GM18870 (cell line): Measurements from ENCODE around the gene TXNDC16.
"Not testable (repeated sequence)": the region's sequence is repeated elsewhere in the genome, so short reads cannot be mapped to it uniquely, and the experiment has no call there.

Source experiments
- ATAC-seq: cut with Tn5 transposase; IDR thresholded peaks from one replicate; pipeline ENCODE4 v1.9.1; 2021; ENCODE audit warnings: moderate library complexity; ENCODE audit not compliant: unreplicated experiment

Gene TXNDC16

DNA sequence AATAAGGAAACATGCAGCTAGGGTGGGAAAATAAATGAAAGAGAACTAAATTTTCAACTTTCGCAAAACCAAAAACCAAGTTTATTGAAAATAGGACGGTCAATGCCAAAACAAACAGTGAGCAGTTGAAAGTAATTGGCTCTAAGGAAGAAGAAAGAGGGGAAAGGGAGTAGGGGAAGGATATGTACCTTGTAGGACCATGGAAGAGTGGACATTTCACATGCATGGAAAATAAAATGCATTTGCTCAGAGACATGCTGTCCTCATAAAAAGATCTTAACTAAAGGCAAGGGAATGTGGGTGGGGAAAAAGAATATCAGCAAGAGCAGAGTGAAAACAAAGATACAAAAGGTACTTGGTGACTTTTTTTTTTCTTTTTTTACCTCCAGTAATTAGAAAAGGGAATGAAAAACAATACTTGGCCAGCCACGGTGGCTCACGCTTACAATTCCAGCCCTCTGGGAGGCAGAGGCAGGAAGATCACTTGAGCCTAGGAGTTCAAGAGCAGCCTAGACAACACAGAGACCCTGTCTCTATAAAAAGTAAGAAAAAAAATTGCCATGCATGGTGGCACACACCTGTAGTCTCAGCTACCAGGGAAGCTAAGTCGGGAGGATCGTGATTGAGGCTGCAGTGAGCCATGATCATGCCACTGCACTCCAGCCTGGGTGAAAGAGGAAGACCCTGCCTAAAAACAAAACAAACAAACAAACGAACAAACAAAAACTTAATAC lies 6.6 kb downstream of the TXNDC16 start:
- no peak for ATAC-seq

DNA sequence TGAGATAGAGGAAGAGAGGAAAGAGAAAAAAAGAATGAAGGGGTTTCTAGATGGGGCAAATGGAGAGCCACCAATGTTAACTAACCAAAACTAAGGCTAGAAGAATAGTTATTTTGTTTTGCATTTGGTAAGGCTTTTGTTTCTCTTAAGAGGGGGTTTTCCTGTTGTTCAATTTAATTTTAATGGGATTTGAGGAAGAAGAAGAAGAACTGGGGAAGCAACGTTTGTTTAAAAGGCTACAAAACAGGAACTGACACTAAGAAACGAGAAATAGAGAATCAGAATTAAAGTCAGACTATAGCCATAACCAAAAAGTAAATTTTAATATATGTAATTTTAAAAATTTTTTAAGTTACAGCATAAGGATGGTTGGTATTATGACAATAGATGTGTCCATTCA lies 13.7 kb downstream of the TXNDC16 start:
- ATAC-seq: no peak

DNA sequence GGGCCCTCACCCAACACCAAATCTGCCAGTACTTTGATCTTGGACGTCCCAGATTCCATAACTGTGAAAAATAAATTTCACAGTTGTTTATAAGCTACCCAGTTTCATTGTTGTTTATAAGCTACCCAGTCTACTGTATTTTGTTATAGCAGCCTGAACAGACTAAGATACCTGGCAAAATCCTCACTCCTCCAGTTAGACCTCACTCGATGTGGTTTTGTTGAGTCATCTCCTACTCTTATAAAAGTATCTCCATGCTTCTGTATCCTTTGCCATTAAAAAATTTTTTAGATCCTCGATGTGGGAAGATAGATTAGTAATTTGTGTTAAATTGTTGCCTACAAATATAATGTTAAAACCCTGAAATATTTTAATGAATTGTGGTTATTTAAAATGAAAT lies 16.0 kb downstream of the TXNDC16 start:
- ATAC-seq: no peak

DNA sequence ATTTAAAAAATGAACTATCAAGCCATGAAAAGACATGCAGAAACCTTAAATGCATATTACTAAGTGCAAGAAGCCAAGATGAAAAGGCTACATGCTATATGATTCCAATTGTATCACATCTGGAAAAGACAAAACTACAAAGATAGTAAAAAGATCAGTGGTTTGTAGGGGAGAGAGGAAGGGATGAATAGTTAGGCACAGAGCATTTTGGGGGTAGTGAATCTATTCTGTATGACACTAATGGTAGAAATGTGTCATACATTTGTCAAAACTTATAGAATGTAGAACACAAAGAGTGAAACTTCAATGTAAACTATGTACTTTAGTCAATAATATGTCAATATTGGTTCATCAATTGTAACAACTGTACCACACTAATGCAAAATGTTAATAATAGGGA lies 20.8 kb downstream of the TXNDC16 start:
- ATAC-seq: no peak

DNA sequence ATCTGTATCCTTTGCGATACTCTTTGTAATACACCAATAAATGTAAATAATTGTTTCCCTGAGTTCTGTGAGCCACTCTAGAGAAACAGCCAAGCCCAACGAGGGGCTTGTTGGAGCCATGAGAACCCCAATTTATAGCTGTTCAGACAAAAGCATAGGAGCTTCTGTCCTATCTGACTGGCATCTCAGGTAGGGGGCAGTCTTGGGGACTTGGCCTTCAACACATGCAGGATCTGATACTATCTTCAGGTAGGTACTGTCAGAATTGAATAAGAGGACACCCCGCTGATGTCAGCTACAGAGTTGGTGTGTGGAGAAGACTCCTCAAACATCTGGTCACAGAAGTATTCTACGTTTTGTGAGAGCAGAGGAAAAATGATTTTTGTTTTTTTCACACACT lies 25.3 kb downstream of the TXNDC16 start:
- ATAC-seq: no peak

DNA sequence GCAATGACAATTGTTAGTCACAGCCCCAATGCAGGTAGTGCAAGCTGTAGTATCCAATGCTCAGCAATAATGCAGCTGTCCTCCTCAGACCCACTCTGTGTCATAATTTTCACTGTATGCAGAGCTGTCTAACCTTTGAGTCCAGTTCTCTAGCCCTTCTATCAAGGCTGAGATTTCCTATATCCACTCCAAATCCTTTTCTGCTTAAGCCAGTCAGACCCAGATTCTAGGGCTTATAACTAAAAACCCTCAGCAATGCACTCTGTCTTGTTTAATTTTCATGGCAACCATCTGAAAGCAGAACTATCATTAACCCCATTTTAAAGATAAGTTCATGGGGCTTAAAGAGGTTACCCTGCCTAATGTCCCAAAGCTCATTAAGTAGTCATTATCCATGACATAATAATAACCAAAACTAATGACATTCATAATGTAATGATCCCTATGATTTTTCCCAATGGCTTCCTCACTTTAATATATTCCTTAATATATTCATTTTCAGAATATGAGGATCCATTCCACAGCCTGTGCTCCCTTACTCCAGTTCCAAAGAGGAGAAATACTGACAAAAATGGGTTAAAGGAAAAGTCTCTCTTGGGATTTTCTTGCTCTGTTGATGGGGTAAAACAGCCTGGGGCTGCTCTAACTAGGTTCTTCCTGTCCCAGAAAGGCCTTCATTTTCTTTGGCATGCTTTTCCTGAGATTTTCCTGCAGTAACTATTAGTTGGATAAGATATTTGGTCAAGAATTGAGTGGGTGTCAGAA lies 29.5 kb downstream of the TXNDC16 start:
- ATAC-seq: no peak

DNA sequence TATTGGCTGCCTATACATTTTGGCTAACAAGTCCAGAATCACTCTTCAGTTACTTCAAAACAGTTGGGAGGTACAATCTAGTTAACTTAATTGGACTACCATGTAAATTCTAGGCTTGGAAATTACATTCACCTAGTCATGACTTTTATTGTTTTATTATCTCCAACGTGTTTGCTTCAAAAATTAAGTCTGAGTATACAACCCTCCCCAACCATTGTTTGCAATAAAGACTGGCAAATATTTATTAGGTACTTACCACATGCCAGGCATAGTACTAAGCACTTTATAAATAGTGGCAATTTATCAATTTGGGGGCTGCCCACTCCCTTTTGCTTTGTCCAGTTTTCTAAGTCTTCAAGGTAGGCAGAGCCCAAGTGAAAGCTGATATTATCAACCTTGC lies 30.3 kb downstream of the TXNDC16 start:
- no peak for ATAC-seq

DNA sequence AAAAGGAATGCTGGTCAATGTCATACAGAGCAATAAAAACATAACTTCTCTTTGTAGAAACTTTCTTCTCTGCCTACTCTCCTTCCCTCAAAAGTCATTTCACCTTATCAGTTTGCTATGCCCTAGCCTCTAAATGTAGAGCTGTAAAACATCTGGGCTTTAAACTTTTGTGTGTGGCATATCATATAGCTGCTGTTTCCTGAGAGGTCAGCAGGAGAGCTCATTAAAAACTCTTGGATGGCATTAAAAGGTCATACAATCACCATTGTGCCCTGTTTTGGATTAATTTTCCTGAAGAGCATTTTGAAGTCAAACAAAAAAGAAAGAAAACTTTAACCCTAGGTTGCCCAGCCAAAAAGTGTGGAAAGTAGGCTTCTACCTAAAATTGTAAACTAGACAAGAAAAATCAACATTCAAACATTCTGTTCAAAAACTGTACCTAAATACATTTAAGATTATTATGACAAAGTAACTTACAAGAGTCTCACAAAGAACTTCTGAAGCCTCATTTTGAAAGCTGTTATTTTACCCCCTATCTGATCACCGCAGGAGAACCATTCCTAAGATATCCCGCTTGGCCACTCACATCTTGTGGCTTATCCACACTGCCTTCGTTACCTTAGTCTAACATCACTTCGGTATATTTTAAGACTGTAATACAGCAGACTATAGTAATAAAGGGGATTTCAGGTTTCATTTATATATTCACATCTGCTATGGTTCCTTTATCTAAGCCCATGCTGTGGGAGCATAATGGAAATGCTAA lies 38.1 kb downstream of the TXNDC16 start:
- ATAC-seq: no peak

DNA sequence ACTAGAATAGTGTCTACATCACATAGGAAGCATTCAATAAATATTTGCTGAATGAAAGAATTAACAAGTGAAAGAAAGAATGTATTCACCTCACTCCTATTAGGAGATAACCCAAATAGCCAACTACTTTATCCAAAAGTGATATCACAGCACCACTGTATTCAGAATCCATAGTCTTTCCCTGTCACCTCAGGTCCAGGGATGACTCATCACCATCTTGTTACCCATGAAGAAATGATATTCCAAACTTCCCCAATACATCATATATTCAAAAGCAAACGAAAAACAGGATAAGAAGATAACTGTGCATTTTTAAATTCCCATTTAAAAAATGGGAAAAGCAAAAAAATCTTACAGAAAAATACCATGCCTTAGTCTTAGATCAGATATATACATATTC lies 39.1 kb downstream of the TXNDC16 start:
- ATAC-seq: no peak

DNA sequence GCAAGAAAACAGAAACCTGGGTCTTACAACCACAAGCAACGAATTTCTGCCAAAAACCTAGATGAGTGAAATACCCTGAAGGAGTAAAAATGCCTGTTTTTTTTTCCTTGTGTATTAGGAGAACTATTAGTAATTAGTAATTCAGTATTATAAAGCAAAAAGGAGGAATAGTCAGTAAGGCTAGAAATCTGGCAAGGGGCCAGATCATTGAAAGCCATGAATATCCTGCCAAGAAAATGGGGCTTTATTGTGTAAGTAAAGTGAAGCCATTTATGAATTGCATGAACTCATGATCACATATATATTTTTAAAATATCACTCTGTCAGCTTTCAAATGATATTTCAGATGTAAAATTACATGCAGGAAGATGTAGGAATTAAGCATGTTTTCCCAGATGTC lies 57.9 kb downstream of the TXNDC16 start:
- no peak for ATAC-seq

DNA sequence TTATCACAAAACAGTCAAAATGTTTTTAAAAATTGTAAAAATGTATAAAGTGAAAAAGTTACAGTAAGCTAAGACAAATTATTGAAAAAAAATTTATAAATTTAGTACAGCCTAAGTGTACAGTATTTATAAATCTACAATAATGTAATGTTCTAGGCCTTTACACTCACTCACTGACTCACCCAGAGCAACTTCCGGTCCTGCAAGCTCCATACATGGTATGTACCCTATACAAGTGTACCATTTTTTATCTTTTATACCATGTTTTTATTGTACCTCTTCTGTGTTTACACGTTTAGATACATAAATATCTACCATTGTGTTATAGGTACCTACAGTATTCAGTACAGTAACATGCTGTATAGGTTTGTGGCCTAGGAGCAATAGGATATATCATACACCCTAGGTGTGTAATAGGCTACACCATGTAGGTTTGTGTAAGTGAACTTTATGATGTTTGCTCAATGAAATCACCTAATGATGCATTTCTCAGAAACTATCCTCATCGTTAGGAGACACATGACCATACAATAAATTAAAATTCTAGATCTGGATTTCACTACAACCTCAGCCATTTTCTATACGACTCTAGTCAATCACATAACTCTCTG lies 66.8 kb downstream of the TXNDC16 start:
- no peak for ATAC-seq

DNA sequence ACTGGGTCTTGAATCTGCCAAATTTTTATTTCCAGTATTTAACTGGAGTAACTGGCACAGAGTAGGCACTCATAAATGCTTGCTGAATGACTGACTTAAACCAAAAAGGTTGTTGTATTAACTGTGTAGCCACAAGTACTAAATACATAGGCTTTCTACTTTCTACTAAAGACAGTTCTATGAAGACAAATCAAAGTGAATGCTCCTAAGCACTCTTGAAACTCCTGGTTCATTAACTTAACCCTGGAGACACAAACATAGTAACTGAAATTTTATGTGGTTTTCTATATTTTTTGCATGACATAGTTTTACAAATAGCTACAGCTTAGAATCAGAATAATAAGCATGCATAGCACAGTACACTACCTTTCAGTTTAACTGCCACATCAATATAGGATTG lies 70.4 kb downstream of the TXNDC16 start:
- ATAC-seq: no peak

DNA sequence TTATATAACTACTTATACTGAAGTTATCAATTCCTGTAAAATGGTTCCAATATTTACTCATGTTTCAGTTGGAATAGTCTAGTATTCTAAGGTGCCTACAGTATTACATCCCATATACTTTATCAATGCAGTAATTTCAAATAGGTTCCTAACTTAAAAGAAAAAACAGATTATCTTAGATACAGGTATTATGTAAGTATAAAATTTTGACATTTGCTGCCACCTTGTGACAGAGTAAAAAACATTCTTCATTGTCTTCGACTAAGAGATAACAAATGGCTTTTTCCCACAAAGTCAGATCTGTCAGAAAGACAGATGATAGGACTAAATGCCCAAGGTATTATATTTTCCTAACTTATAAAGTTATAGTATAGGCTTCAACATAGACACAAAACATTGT lies 78.7 kb downstream of the TXNDC16 start:
- no peak for ATAC-seq

DNA sequence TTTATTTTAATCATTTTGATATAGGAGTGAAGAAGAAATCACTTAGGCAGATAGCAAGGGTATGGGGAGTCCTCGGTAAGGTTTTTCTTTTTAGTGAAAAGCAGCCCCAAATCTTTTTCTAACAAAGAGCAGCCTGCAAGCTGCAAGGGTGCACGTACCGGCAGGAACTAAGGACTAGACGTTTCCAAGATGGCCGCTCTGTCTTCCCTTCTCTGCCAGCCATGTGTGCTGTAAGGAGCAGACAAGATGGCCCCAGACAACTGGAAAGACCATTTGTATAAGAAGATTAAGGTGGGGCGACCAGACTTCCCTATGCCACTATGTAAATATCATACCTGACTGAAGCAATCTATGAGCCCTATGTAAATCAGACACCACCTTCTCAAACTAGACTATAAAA lies 79.6 kb downstream of the TXNDC16 start:
- ATAC-seq: no peak

DNA sequence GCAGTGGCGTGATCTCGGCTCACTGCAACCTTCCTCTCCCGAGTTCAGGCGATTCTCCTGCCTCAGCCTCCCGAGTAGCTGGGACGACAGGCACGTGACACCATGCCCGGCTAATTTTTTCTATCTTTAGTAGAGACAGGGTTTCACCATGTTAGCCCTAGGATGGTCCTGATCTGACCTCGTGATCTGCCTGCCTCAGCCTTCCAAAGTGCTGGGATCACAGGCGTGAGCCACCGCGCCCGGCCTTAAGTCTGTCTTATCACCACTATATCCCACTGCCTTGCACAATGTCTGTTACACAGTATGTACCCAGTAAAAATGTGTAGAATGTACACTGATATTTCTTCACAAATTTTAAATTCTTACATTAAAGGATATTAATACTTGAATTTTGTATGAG lies 80.1 kb downstream of the TXNDC16 start:
- not testable (repeated sequence) for ATAC-seq

DNA sequence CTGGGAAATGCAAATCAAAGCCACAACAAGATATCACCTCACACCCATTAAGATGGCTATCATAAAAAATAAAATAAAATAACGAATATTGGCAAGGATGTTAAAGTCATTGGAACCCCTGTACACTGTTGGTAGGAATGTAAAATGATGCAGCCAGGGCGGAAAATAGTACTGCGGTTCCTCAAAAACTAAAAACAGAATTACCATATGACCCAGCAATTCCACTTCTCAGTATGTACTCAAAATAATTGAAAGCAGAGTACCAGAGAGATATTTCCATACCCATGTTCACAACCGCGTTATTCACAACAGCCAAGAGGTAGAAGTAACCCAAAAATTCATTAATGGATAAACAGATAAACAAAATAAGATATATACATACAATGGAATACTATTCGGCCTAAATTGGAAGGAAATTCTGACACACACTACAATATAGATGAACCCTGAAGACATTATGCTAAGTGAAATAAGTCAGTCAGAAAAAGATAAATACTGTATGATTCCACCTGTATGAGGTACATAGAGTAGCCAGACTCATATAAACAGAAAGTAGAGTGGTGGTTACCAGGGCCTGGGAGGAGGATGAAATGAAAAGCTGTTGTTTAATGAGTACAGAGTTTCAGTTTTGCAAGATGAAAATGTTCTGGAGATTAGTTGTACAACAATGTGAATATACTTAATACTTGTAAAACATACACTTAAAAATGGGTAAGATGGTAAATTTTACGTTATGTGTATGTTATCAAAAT lies 84.6 kb downstream of the TXNDC16 start:
- no peak for ATAC-seq

DNA sequence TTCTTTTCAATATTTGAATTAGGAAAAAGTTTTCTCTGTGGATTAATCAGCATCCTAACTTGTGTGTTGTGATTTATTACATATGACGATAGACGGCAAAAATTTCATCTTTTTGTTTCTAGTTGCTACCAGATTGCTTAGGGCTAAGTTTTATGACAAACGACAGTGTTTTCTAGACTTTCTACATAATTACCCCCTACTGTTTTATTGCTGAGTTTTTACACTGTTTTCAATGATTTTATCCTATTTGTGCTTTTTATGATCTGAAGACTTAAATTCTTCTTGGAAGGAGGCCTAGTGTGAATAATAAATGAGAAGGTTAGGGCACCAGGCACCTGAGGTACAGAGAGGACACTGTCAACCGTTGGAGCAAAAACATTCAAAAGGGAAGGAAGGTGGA lies 88.1 kb downstream of the TXNDC16 start:
- ATAC-seq: no peak

DNA sequence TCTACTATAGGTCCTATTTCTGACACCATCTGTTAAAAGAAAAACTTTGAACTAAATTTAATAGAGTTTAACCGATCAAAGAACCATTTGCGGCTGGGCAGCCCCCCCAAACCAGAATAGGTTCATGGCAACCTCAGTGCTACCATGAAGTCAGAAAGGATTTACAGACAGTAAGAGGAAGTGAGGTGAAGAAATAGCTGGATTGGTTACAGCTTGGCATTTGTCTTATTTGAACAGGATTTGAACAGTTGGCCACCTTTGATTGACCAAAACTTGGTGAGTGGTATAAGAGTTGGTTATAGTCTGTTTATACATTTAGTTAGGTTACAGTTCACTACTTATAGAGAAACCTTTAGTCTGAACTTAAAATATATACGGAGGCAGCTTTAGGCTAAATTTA lies 88.9 kb downstream of the TXNDC16 start:
- ATAC-seq: no peak

DNA sequence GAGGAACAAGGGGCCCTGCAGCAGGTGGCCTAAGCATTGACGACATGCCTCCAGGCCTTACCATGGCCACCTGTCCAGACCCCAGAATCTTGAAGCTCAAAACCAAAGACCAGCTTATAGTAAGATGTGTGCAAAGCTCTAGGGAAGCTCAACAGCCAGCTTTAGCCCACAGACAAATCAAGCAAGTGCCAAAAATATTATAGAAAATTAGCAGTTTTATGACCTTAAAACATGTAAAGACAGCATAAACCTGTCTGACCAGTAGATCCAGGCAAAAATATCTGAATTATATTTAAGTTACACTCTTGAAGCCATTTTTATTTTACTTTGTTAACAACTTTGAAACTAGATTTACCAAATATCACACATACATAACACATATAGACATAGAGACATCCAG lies 90.6 kb downstream of the TXNDC16 start:
- ATAC-seq: no peak

DNA sequence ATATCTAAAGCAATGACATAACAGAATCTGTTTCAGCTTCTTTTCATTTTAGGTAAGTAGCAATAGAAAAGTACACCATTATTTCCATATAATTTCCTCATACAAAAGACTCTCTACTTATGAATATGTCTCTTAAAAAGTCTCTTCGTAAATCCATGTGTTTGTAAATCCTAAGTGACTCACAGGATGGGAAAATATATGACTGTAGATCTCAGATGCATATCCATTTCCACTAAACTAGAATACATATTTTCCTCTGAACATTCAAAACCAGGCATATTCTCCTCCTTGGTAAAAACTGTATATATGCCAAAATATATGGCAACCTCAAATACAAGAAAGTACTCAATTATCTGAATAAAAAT lies 93.6 kb downstream of the TXNDC16 start:
- ATAC-seq: no peak

DNA sequence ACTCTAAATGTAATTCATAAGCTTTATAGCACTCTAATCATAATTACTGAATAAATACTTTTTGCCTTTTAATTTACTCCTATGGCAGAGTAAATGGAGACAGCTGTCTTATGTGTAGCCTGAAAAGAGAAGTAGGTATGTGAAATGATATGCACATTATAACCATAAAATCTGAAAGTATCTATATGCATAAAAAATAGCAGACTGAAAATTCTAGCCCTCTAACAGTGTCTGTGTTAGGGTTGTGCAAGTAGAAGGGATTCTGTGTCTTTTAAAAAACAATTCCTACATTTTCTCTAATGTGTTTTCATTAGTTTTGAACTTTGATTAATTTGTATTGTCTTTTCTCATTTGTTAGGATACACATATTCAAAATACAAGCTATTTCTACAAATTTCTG lies 94.9 kb downstream of the TXNDC16 start:
- ATAC-seq: no peak
